GM23338 (cell line): Measurements from ENCODE around the gene MPPED1. TPM values are rescaled to one million over a fixed set of nuclear protein-coding genes. Genes with fewer than 3 reads are reported as not detected.

Experiments used
- ATAC-seq: fragments of 200-7000 bp; cut with Tn5 transposase; 3 replicates; pipeline ENCODE4 v1.9.1; 2020
- DNase-seq: peaks from one replicate; pipeline ENCODE4 v3.0.0-alpha.2; 2015; ENCODE audit warnings: low spot score
- H2AFZ ChIP-seq: fragments of 200-600 bp; sonication (generic); 2 replicates; pipeline ENCODE4 v1.8.0; 2016; ENCODE audit warnings: antibody characterized with exemption, mild to moderate bottlenecking, moderate library complexity
- H3F3A ChIP-seq: fragments of 200-600 bp; sonication (generic); replicated peaks from 2 replicates; pipeline ENCODE4 v1.8.0; 2017; ENCODE audit warnings: antibody characterized with exemption, mixed run types, low read depth
- H3K27ac ChIP-seq: fragments of 200-600 bp; sonication (generic); 2 replicates; pipeline ENCODE4 v1.6.1; 2016; ENCODE audit warnings: low read depth
- H3K27me3 ChIP-seq: fragments of 200-600 bp; sonication (generic); 2 replicates; pipeline ENCODE4 v1.8.0; 2016; ENCODE audit warnings: mild to moderate bottlenecking, mixed run types, moderate library complexity; ENCODE audit not compliant: insufficient read depth
- H3K36me3 ChIP-seq: fragments of 200-600 bp; sonication (generic); 2 replicates; pipeline ENCODE4 v1.8.0; 2016; ENCODE audit warnings: mild to moderate bottlenecking; ENCODE audit not compliant: insufficient read depth
- H3K4me1 ChIP-seq: fragments of 200-600 bp; sonication (generic); 2 replicates; pipeline ENCODE4 v1.8.0; 2016; ENCODE audit warnings: mild to moderate bottlenecking, moderate library complexity; ENCODE audit not compliant: insufficient read depth
- H3K4me2 ChIP-seq: fragments of 200-600 bp; sonication (generic); 2 replicates; pipeline ENCODE4 v1.7.1; 2017; ENCODE audit warnings: mixed run types
- H3K4me3 ChIP-seq: fragments of 200-600 bp; sonication (generic); 2 replicates; pipeline ENCODE4 v1.6.1; 2016; ENCODE audit warnings: mixed run types
- H3K79me2 ChIP-seq: fragments of 200-600 bp; sonication (generic); replicated peaks from 2 replicates; pipeline ENCODE4 v1.8.0; 2017; ENCODE audit warnings: mild to moderate bottlenecking; ENCODE audit not compliant: insufficient read depth
- H3K9me2 ChIP-seq: fragments of 200-600 bp; sonication (generic); 2 replicates; pipeline ENCODE4 v1.8.0; 2017; ENCODE audit not compliant: insufficient read depth
- H4K20me1 ChIP-seq: fragments of 200-600 bp; sonication (generic); replicated peaks from 2 replicates; pipeline ENCODE4 v1.8.0; 2017; ENCODE audit warnings: mild to moderate bottlenecking; ENCODE audit not compliant: insufficient read depth
- H3K27ac Mint-ChIP-seq: 2 replicates; pipeline ENCODE4 v1.8.0; 2020; ENCODE audit warnings: inconsistent platforms, mild to moderate bottlenecking, moderate library complexity, mixed read lengths
- H3K27me3 Mint-ChIP-seq: 3 replicates; pipeline ENCODE4 v1.8.0; 2022; ENCODE audit warnings: low read depth, mild to moderate bottlenecking, moderate library complexity, mixed read lengths, inconsistent platforms; ENCODE audit not compliant: insufficient read depth, poor library complexity
- H3K36me3 Mint-ChIP-seq: 3 replicates; pipeline ENCODE4 v1.8.0; 2021; ENCODE audit warnings: low read depth, mild to moderate bottlenecking, inconsistent platforms, moderate library complexity, mixed read lengths
- H3K4me1 Mint-ChIP-seq: 3 replicates; pipeline ENCODE4 v1.8.0; 2020; ENCODE audit warnings: mild to moderate bottlenecking, inconsistent platforms, mixed read lengths
- H3K4me3 Mint-ChIP-seq: 3 replicates; pipeline ENCODE4 v1.8.0; 2021; ENCODE audit warnings: moderate library complexity, mild to moderate bottlenecking, inconsistent platforms, mixed read lengths
- H3K9me3 Mint-ChIP-seq: 3 replicates; pipeline ENCODE4 v1.8.0; 2020; ENCODE audit warnings: moderate library complexity, mild to moderate bottlenecking, inconsistent platforms, mixed read lengths
- CREB1 ChIP-seq: fragments of 250-450 bp; sonication (Bioruptor Pico); IDR thresholded peaks from 2 replicates; pipeline ENCODE4 v1.5.0; 2020; ENCODE audit warnings: low read depth, mild to moderate bottlenecking, moderate library complexity
- EZH2 ChIP-seq: fragments of 200-600 bp; sonication (generic); IDR thresholded peaks from one replicate; pipeline ENCODE4 v1.8.0; 2017; ENCODE audit warnings: antibody characterized with exemption, mild to moderate bottlenecking, low read depth; ENCODE audit not compliant: unreplicated experiment
- EZH2phosphoT487 ChIP-seq: fragments of 200-600 bp; sonication (generic); IDR thresholded peaks from one replicate; pipeline ENCODE4 v1.8.1; 2018; ENCODE audit warnings: antibody characterized with exemption; ENCODE audit not compliant: unreplicated experiment
- JUNB ChIP-seq: IDR thresholded peaks from one replicate; pipeline ENCODE4 v1.6.1; 2016; ENCODE audit warnings: antibody characterized with exemption; ENCODE audit not compliant: unreplicated experiment
- NANOG ChIP-seq: IDR thresholded peaks from 2 replicates; pipeline ENCODE4 v1.6.1; 2016; ENCODE audit warnings: antibody characterized with exemption, borderline replicate concordance
- POLR2AphosphoS5 ChIP-seq: IDR thresholded peaks from 2 replicates; pipeline ENCODE4 v1.6.1; 2016; ENCODE audit warnings: antibody characterized with exemption, low read depth
- STAT1 ChIP-seq: IDR thresholded peaks from one replicate; pipeline ENCODE4 v1.6.1; 2016; ENCODE audit warnings: antibody characterized with exemption; ENCODE audit not compliant: unreplicated experiment
- ZNF114 ChIP-seq: fragments of 250-450 bp; sonication (Bioruptor Pico); IDR thresholded peaks from 2 replicates; pipeline ENCODE4 v1.5.0; 2020; ENCODE audit warnings: mild to moderate bottlenecking, moderate library complexity
- ZNF331 ChIP-seq: fragments of 250-450 bp; sonication (Bioruptor Pico); IDR thresholded peaks from 2 replicates; pipeline ENCODE4 v1.5.0; 2020; ENCODE audit warnings: low read depth, mild to moderate bottlenecking, moderate library complexity
- polyA plus RNA-seq: library from polyadenylated mRNA; unstranded; fragments of >200 nt; fragmentation: Nextera tagmentation; extraction: Ambion mirVana; gene quantifications from 2 replicates; pipeline ENCODE4 v1.2.1, GENCODE V29; 2016
- total RNA-seq: library from RNA; depleted of rRNA; stranded (reverse); fragments of >200 nt; shearing (Covaris generic); gene quantifications from 2 replicates; pipeline ENCODE4 v1.2.3, GENCODE V29; 2014
- TF ChIP-seq, protein P1 (sequence below), 2 experiments: fragments of 200-600 bp in 1 of 2; sonication (generic) in 1 of 2; conservative IDR thresholded peaks; 2 replicates each; pipeline versions ENCODE4 v1.5.1 to v1.6.1; 2016 to 2017; ENCODE audit warnings: antibody characterized with exemption in 2 of 2, low read depth in 2 of 2, mild to moderate bottlenecking in 2 of 2, moderate library complexity in 1 of 2
- TF ChIP-seq, protein P2 (sequence below): IDR thresholded peaks from 2 replicates; pipeline ENCODE4 v1.6.1; 2016; ENCODE audit warnings: antibody characterized with exemption
- TF ChIP-seq, protein P3 (sequence below): fragments of 250-450 bp; sonication (Bioruptor Pico); IDR thresholded peaks from 2 replicates; pipeline ENCODE4 v1.5.0; 2020; ENCODE audit warnings: mild to moderate bottlenecking, moderate library complexity
- TF ChIP-seq, protein P4 (sequence below): IDR thresholded peaks from one replicate; pipeline ENCODE4 v1.6.1; 2018; ENCODE audit warnings: antibody characterized with exemption; ENCODE audit not compliant: unreplicated experiment

MPPED1 gene
- total and polyA plus RNA-seq, 2 experiments from 2014 or later = 0.56 TPM; not detected in 1

DNA sequence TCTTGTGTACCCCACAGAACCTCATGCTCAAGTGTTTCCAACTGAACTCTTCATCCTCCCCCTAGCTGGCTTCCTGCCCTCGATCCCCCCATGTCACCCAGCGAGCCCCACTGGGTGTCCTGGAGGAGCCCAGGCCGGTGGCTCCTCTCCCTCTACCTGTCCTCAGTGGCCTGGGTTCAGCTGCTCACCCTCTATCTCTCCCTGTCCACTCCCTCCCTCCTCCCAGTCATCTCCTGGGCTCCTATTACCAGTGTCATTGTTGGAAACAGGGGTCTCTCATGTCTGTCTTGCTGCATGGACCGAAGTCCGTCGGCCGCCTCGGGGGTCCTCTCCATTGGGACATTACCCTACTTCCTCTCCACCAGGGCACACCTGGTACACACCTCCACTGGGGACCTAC is 12.9 kb upstream of the MPPED1 start:
- H3K79me2 ChIP-seq = no peaks in the 10 kb centered on the region
- no peaks in the 10 kb centered on the region for H3K4me1 ChIP-seq
- peaks cover 6% of the 10 kb centered on the region for H3K27me3 Mint-ChIP-seq
- ATAC-seq (no peak), DNase-seq (no peak)
- no peaks in the 10 kb centered on the region for H3K36me3 ChIP-seq
- no peak overlapping the region for H3K27ac Mint-ChIP-seq
- H3K9me2 ChIP-seq = no peaks in the 10 kb centered on the region
- no peak overlapping the region for H3K27ac ChIP-seq
- no peak overlapping the region for H2AFZ ChIP-seq
- no peak overlapping the region for H3K4me3 ChIP-seq
- H3K9me3 Mint-ChIP-seq = no peaks in the 10 kb centered on the region
- H4K20me1 ChIP-seq = no peaks in the 10 kb centered on the region
- H3K36me3 Mint-ChIP-seq = no peaks in the 10 kb centered on the region; the same call in 2 of the 3 replicates
- no peak overlapping the region for H3K4me2 ChIP-seq
- H3K4me3 Mint-ChIP-seq = no peak overlapping the region
- no peaks in the 10 kb centered on the region for H3K27me3 ChIP-seq
- H3F3A ChIP-seq = no peaks in the 10 kb centered on the region
- no peak for TF ChIP-seq ZNF331 (CRISPR knock-in tag)
- TF ChIP-seq POLR2AphosphoS5 = no peak
- no peak for TF ChIP-seq STAT1
- TF ChIP-seq ZNF114 (CRISPR knock-in tag) = no peak
- TF ChIP-seq, protein P1, sequence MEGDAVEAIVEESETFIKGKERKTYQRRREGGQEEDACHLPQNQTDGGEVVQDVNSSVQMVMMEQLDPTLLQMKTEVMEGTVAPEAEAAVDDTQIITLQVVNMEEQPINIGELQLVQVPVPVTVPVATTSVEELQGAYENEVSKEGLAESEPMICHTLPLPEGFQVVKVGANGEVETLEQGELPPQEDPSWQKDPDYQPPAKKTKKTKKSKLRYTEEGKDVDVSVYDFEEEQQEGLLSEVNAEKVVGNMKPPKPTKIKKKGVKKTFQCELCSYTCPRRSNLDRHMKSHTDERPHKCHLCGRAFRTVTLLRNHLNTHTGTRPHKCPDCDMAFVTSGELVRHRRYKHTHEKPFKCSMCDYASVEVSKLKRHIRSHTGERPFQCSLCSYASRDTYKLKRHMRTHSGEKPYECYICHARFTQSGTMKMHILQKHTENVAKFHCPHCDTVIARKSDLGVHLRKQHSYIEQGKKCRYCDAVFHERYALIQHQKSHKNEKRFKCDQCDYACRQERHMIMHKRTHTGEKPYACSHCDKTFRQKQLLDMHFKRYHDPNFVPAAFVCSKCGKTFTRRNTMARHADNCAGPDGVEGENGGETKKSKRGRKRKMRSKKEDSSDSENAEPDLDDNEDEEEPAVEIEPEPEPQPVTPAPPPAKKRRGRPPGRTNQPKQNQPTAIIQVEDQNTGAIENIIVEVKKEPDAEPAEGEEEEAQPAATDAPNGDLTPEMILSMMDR (conservative IDR thresholded peaks at IDR 0.05; ENCODE audit: low read depth in 2 of 2) = no peak
- TF ChIP-seq, protein P2, sequence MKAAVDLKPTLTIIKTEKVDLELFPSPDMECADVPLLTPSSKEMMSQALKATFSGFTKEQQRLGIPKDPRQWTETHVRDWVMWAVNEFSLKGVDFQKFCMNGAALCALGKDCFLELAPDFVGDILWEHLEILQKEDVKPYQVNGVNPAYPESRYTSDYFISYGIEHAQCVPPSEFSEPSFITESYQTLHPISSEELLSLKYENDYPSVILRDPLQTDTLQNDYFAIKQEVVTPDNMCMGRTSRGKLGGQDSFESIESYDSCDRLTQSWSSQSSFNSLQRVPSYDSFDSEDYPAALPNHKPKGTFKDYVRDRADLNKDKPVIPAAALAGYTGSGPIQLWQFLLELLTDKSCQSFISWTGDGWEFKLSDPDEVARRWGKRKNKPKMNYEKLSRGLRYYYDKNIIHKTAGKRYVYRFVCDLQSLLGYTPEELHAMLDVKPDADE = no peak
- TF ChIP-seq, protein P3, sequence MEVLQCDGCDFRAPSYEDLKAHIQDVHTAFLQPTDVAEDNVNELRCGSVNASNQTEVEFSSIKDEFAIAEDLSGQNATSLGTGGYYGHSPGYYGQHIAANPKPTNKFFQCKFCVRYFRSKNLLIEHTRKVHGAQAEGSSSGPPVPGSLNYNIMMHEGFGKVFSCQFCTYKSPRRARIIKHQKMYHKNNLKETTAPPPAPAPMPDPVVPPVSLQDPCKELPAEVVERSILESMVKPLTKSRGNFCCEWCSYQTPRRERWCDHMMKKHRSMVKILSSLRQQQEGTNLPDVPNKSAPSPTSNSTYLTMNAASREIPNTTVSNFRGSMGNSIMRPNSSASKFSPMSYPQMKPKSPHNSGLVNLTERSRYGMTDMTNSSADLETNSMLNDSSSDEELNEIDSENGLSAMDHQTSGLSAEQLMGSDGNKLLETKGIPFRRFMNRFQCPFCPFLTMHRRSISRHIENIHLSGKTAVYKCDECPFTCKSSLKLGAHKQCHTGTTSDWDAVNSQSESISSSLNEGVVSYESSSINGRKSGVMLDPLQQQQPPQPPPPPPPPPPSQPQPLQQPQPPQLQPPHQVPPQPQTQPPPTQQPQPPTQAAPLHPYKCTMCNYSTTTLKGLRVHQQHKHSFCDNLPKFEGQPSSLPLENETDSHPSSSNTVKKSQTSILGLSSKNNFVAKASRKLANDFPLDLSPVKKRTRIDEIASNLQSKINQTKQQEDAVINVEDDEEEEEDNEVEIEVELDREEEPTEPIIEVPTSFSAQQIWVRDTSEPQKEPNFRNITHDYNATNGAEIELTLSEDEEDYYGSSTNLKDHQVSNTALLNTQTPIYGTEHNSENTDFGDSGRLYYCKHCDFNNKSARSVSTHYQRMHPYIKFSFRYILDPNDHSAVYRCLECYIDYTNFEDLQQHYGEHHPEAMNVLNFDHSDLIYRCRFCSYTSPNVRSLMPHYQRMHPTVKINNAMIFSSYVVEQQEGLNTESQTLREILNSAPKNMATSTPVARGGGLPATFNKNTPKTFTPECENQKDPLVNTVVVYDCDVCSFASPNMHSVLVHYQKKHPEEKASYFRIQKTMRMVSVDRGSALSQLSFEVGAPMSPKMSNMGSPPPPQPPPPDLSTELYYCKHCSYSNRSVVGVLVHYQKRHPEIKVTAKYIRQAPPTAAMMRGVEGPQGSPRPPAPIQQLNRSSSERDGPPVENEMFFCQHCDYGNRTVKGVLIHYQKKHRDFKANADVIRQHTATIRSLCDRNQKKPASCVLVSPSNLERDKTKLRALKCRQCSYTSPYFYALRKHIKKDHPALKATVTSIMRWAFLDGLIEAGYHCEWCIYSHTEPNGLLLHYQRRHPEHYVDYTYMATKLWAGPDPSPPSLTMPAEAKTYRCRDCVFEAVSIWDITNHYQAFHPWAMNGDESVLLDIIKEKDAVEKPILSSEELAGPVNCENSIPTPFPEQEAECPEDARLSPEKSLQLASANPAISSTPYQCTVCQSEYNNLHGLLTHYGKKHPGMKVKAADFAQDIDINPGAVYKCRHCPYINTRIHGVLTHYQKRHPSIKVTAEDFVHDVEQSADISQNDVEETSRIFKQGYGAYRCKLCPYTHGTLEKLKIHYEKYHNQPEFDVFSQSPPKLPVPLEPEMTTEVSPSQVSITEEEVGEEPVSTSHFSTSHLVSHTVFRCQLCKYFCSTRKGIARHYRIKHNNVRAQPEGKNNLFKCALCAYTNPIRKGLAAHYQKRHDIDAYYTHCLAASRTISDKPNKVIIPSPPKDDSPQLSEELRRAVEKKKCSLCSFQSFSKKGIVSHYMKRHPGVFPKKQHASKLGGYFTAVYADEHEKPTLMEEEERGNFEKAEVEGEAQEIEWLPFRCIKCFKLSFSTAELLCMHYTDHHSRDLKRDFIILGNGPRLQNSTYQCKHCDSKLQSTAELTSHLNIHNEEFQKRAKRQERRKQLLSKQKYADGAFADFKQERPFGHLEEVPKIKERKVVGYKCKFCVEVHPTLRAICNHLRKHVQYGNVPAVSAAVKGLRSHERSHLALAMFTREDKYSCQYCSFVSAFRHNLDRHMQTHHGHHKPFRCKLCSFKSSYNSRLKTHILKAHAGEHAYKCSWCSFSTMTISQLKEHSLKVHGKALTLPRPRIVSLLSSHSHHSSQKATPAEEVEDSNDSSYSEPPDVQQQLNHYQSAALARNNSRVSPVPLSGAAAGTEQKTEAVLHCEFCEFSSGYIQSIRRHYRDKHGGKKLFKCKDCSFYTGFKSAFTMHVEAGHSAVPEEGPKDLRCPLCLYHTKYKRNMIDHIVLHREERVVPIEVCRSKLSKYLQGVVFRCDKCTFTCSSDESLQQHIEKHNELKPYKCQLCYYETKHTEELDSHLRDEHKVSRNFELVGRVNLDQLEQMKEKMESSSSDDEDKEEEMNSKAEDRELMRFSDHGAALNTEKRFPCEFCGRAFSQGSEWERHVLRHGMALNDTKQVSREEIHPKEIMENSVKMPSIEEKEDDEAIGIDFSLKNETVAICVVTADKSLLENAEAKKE = no peak
- no peak for TF ChIP-seq JUNB
- no peak for TF ChIP-seq CREB1
- TF ChIP-seq, protein P4, sequence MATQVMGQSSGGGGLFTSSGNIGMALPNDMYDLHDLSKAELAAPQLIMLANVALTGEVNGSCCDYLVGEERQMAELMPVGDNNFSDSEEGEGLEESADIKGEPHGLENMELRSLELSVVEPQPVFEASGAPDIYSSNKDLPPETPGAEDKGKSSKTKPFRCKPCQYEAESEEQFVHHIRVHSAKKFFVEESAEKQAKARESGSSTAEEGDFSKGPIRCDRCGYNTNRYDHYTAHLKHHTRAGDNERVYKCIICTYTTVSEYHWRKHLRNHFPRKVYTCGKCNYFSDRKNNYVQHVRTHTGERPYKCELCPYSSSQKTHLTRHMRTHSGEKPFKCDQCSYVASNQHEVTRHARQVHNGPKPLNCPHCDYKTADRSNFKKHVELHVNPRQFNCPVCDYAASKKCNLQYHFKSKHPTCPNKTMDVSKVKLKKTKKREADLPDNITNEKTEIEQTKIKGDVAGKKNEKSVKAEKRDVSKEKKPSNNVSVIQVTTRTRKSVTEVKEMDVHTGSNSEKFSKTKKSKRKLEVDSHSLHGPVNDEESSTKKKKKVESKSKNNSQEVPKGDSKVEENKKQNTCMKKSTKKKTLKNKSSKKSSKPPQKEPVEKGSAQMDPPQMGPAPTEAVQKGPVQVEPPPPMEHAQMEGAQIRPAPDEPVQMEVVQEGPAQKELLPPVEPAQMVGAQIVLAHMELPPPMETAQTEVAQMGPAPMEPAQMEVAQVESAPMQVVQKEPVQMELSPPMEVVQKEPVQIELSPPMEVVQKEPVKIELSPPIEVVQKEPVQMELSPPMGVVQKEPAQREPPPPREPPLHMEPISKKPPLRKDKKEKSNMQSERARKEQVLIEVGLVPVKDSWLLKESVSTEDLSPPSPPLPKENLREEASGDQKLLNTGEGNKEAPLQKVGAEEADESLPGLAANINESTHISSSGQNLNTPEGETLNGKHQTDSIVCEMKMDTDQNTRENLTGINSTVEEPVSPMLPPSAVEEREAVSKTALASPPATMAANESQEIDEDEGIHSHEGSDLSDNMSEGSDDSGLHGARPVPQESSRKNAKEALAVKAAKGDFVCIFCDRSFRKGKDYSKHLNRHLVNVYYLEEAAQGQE = no peak
- no peak for TF ChIP-seq EZH2
- no peak for TF ChIP-seq NANOG
- no peak for TF ChIP-seq EZH2phosphoT487
- H3K4me1 Mint-ChIP-seq = 0 out of 3 replicates have a peak, but pooled peaks cover 2% of the 10 kb centered on the region
